DMS79 (cell line): ENCODE results near the gene THUMPD2.
"Not testable (repeated sequence)": the region's sequence is repeated elsewhere in the genome, so short reads cannot be mapped to it uniquely, and the experiment has no call there.

Source experiments
- DNase-seq: peaks from one replicate; lab custom pipeline; 2025; lab: John Stamatoyannopoulos, UW

THUMPD2 gene

DNA sequence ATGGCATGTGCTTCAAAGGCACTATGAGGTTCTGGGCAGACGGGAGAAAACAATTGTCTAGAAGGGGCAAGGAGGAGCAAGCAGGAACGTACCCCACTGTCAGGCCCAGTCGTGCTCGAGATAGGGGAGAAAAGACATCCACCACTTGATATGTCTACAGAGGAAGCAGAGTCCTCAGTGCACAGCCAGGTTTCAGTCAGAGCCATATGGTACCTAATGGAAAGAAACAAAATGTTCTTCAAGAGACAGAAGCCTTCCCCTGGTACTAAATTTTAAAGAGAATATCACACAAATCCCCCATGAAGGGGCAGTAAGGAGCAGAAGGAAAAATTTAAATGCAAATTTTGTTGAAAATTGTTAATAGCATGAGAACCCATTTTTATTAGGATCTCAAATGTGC is 21.9 kb downstream of the THUMPD2 start:
- no peak for DNase-seq

DNA sequence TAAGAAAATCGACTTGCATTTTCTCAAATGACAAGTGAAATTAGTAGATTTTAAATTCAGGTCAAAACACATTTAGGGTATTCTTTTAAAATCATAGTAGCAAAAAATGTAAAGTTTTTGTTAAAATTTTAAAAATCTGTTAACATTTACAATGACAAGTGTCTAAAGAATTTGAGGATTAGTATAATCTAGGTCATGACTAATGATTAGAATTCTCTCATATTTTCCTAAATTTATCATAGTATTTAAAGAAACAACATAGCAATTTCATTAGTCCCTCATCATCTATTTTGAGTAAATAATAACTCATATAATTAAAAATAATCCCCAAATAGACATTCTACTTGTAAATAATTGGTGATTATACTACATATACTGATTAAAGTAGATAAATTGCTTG is 23.6 kb downstream of the THUMPD2 start:
- DNase-seq = no peak

DNA sequence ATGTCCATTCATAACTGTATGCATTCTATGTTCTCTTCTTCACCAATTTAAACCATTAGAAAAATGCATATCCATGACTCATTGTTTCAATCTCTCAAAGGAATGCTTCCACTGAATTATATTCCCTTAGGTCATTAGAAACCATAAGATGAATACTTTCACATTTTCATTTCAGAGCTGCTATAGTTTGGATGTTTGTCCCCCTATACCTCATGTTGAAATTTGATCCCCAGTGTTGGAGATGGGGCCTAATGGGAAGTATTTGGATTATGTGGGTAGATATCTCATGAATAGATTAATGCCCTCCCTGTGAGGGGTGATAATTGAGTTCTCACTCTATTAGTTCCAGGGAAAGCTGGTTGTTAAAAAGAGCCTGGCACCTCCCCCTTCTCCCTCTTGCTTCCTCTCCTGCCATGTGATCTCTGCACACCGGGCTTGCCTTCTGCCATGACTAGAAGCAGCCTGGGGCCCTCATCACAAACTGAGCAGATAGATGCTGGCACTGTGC is 35.7 kb downstream of the THUMPD2 start:
- no peak for DNase-seq

DNA sequence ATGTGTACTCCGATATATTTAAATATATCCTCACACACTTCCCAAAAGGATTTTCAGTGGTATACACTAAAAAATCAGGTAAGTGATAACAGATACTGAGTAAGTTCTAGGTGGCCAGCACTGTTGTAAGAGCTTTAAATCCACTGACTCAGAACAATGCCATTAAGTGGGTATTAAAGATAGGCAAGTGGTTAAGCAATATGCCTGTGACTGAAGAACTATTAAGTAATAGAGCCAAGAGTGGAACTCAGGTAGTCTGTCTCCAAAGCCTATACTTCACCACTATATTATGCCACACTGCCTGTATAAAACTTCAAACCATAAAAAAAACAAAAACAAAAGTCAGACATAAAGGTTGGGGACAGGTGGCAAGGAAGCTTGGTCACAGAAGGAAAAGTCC is 37.2 kb downstream of the THUMPD2 start:
- no peak for DNase-seq

DNA sequence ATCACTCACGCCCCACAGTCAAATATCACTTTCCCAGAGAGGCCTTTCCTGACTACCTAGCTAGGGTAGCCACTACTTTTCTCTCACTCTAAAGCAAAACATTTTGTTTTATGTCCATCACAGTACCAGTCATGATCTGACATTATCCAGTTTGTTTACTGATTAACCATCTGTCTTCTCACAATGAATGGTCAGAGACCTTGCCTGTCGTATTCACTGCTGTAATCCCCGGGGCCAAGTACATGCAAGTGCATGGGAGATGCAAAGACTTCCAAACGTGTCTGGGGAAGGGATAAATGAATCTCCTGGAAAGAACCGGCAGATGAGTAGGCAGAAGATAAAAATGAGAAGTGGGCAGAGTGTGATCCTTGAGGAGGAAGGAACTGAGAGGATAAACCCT is 39.7 kb downstream of the THUMPD2 start:
- DNase-seq = no peak

DNA sequence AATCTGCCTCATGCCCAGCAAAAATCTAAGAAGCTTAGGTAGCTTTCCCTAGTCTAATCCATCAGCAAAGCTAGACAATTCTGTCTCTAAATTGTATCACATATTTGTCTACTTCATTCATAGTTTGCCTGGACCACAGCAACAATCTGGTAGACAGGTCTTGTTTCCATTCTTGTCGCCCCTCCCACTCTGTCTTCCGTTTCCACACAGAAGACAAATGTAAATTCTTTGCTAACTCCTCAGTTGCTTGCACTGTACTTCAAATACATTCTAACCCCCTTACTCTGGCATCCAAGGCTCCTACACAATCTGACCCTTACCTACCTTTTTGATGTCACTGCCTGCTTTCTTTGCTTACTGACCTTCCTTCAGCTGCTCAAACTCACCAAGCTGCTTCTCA is 40.1 kb downstream of the THUMPD2 start:
- DNase-seq = no peak

DNA sequence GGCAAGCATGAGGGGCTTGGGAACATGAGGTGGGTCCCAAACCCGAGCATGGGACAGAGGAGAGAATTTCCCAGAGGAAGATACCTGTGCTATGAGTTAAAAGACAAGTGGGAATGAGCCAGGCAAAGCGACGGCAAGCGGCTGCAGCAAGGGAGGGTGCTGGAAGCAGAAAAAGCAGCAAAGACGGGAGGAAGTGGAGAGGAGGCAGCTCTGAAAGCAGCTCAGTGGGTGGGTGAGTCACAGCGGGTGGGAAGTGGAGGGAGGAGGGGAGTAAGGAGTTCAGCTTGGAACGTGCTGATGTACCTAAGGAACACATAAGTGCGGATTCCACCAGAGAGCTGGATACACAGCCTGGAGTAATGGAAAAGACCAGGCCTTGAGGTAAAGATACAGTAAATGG is 41.4 kb downstream of the THUMPD2 start:
- DNase-seq = no peak

DNA sequence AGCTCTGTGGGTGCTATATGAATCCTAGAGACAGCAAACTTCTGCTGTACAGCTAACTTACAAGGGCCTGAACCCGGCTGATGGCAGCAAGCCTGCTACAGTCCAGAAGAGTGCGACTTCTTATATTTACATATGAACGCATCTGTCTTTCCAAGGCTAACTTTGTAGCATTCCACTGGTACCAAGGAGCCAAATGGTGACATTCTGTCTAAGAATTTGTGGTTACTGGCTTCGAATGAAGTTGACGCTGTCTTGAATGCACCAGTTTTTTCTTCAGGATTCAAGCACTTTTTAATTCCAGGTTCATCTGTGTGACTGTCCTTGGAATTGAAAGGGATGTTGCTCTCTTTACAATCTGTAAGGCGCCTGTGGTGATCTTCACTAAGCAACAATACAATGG is 42.4 kb downstream of the THUMPD2 start:
- DNase-seq = no peak

DNA sequence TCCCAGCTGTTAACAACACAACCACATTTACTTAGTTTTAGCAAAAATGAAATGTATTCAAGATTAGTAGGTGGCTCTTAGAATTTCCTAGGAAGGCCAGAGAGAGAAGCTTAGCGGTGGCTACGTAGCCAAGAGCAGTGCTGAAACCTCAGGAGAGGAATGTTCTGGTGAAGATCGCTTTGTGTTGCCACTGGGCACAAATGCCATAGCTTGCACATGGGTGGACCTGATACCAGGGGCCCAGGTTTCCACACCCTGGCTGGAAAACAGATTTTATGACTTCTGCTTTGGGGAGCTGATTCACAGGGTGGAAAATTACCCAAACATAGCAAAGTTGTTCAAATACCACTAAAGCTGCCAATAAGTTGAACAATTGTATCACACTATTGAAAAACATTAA is 43.4 kb downstream of the THUMPD2 start:
- no peak for DNase-seq

DNA sequence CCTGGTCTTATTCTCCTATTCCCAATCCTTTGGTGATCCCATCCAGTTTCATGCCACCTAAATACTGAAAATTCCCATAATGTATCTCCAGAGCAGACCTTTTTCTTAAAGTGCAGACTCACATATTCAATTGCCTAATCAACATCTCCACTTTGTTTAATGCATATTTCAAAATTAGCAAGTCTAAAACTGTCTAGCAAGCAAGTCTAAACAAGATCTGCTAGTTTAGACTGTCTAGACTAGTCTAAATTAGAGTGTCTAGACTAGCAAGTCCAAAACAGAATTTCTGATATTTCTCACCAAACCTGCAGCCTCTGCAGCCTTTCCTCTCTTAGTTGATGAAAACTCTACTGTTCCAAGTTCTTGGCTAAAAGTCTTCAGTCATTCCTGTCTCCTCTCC is 44.6 kb downstream of the THUMPD2 start:
- no peak for DNase-seq

DNA sequence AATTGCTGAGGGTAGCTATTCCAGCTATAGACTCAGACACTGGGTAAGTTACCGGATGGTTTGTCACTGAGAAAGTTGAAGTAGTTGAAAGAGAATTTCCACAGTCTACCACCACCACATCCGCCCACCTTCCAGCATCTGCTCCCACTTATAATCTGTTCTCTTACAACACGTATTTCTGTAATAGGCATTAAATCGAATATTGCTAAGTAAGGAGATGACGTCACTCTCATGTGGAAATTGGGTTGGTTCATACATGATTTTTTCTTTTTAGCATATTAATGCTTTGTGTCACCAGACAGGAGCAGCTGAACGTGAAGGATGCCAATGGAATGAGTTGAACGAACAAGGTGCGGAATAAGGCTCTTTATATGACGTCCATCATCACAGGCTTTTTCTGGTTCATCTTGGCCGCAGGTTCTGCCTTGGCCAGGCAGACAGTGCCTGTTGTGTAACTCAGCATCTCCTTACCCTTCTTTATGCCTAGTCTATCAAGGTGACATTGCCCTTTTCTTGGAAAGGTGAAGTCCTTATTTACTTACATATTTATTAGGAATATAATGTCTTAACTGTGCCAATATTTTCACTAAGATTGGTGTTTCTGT is 45.9 kb downstream of the THUMPD2 start:
- DNase-seq = no peak

DNA sequence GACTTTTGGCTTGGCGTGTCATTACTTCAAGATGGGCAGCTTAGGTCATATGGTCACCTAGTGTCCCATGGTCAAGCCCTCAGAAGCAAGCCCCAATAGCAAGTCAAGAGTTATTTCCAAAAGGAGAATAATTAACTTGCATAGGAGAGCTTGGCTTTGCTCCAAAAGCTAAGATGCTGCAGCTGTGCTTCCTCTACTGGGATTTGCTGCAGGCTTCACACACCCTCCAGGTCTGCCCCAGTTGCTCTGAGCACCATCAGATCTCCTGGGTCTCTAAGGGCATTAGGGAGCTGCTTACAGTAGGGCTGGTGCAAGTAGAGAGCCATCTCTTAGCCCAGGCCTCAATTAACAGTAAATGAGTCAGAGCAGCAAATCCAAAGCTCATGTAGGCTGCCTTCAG is 46.6 kb downstream of the THUMPD2 start:
- DNase-seq = no peak

DNA sequence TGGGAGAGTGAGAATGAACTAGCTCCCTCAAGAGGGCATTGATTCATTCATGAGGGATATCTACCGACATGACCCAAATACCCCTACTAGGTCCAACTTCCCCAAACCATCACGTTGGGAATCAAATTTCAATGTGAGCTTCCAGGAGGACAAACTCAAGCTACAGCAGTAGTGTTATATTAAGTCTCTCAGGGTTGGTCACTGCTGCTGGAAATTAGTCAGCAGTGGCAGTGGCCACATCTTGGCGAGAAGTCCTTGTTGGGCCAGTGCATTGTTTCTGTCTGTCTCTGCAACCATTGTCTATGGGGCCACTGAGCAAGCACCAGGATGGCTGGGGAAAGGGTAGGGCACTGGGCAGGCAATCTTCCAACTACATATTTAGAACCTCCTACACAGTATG is 47.5 kb downstream of the THUMPD2 start:
- no peak for DNase-seq

DNA sequence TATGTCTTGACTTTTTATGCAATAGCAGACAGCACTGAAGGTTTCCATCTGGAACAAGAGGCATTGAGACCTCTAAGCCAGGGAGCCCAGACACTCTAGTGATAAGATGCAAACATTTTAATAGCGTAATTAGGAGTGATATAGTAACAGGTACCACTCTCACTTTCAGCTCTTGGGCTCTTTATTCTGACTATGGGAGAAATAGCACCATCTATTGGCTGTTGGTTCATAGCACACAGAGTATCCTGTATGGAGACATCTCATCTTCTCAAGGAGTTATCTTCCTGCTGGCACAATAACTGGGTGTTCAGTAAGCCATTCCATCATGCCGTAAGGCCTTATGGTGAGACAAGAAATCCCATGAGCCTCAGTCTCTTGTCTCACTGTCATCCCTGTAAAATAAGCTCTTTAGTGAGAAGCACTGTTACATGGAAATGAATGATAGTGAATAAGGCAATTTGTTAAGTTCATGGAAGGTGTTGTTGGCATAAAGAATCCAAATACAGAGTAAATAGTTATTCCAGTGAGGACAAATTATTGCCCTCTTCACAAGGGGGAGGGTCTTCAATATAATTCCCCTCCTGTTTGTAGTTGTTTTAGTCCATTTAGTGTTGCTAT is 48.3 kb downstream of the THUMPD2 start:
- DNase-seq = no peak

DNA sequence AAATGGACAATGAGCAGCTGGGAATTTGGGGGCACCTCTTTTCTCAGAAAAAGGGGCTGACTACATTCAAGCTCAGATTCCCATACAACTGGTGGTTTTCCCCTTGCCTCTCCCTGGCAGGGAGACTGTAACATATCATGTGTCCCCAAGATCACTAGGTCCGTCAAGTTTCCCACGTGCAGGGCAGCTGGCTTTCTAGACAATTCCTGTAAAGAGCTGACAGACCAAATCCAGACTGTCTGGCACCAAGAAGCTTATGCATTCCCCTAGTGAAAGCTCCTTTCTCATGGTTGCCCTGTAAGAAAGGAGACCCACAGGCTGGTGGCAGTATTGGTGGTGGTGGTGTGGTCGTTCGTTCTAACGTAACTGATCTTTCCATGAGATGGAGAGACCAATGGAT is 48.8 kb downstream of the THUMPD2 start:
- DNase-seq = no peak

DNA sequence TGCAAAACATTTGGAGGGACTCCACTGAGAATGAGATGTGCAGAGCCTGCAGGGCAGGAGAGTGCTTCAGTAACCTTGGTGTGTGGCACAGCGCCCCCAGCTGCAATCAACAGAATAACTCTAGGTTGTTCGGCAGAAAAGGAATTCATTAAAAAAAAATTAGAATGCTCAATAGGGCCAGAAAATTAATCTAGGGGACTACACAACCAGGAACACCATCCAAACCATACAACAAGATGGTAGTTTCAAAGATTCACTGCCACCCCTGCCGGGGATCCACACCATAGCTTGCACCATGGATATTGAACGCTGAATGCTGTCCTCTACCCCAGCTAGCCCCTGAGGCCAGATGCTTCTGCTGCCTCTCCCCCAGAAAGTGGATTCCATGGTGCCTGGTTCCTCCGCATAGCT is 50.1 kb downstream of the THUMPD2 start:
- DNase-seq = no peak

DNA sequence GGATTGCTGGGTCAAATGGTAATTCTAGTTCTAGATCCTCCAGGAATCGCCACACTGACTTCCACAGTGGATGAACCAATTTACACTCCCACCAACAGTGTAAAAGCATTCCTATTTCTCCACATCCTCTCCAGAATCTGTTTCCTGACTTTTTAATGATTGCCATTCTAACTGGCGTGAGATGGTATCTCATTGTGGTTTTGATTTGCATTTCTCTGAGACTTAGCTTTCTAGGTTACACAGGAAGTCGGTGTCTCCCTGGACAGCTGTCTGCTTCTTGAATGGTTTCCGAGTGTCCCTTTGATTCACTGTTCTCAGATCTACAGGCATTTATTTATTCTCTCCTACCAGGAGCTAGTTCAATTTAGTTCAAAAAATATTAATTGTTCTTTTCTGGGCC is 51.0 kb downstream of the THUMPD2 start:
- not testable (repeated sequence) for DNase-seq

DNA sequence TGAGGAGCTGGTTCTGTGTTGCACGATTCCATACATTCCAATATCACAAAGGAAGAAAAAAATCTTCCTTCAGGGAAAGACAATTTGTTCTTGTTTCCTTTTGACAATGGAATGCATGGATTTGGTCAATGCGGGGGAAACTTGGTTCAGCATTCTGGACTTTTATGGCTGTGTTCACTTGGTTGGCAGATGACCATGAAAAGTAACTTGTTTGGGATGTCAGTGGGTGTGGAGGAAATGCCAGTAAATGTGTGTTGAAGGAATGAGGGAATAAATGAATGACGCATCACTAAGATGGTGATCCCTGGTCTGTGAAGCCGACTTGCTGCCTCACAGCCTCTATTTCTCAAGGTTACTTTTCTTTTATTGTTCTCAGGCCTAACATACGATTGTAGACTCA is 53.7 kb downstream of the THUMPD2 start:
- DNase-seq = no peak

DNA sequence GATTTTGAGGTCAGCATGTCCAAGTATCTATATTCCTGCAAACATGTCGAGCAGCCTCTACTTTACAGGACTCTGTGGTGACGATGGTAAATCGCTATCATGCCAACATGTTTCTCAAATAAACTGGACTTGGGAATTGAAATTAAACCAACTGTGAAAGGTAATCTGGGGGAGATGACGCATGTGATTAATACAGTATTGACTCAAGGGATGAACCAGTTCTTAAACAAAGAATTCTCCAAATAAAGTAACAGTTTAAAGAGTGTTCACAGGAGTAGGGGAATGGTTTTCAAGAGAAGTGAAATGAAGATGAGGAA is 54.3 kb downstream of the THUMPD2 start:
- DNase-seq = no peak

DNA sequence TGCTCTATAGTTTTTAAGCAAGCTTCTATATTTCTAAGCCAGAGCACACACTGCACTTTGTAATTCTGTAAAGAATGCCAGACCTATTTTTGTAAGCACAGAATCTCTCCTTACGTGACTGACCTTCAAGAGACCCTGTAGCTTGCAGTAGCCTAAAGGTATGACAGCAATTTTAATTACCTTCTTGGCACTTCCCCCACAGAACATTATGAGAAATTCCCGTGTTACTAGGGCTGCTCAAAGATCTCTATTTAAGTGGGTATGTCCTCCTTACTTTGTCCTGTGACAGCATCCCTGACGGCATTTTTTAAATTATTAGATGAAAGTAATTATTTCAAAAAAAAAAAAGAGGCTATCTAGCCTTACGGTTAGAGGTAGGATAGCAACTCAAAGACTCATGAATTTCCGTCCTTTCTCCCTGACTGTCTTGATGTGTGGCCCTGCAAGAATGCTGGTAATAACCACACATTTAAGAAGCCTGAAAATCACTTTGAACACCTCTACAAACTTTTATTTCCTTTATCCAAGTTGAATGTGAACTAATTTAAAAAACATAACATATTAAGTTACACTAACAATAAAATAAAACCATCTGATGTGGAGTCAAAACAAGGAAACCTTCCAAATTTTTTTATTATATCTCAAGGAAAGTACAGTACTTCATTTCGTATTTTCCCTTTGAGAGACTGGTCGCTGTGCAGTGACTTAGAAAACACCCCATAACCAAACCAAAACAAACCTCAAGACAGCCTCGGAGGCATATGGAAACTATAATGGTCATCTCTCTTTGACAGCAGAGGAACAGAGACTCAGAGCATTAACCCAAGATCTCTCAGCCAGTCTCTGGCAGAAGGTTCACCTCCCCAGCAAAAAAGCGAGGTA is 54.9 kb downstream of the THUMPD2 start:
- no peak for DNase-seq

DNA sequence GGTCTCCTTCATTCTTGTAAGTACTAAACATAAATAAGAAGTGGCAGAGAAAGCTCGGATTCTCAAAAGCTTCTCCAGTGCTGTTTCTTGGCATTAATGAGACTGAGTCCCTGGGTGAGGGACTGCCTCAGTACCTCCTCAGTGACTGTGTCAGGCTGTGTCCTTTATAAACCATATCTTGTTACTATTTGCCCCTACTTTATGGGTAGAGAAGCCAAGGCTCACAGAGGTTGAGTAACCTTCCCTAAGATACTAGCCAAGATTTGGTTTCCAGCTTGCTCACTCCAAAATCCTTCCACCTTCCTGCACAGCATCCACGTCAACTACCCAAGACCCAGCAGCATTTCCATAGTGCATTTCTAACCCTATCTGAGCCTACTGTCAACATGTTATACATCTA is 55.6 kb downstream of the THUMPD2 start:
- DNase-seq = no peak

DNA sequence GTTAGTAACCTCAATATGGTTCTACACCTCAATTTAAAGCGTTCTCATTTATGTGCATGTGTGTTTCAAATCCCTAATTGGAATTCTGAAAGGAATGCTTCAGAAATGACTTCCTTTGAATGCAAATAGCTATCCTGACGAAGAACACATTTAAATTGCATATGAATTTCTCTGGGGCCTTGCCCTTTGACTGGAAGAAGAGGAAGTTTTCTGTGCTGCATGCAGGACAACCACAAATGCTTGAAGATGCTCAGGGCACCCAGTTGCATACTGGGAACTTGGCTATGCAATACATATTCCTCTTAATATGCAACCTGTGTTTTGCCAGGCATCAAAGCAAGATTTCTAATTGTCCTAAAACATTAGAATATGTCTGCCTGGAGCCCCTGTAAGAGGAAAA is 58.1 kb downstream of the THUMPD2 start:
- no peak for DNase-seq

DNA sequence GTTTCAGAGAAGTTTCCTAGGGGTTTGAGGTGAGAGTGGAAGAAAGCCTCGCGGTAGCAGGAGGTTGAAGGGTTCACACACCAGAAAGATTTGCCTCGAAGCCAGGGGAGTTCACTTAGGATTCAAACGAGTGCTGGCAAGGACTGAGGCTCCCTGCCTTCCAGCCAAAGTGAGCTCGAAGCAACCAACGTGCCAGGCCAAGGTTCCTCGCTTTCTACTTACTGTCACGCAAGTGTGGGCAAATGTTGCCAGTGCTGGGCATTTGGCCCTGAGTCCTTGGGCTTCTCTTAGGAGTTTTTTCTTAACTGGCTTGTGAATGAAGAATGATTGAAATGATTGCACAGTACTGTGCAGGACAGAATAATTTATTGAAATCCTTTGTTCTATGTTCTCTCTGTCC is 59.7 kb downstream of the THUMPD2 start:
- DNase-seq = no peak
